ENCODE measurements around the gene RMC1.

Gene RMC1

GRCh38 chr18:23567671-23568070 is 64.4 kb downstream of the RMC1 start:
- no peak for DNase-seq
- Histone ChIP-seq H3K36me3 (no peaks in the 10 kb centered on the region), H3K4me3 (ENCODE audit: low read depth, low read length) (no peak overlapping the region), H3K9me3 (no peaks in the 10 kb centered on the region), H3K4me1 (no peaks in the 10 kb centered on the region), H3K27me3 (no peaks in the 10 kb centered on the region)
- TF ChIP-seq CTCF (IDR thresholded peaks at IDR 0.05; ENCODE audit: low read depth, low read length), result no peak

- H3K4me1 ChIP-seq, result no peaks in the 10 kb centered on the region
- H3K4me3 ChIP-seq (ENCODE audit: low read depth, low read length), result no peak overlapping the region
- H3K36me3 ChIP-seq, result no peaks in the 10 kb centered on the region
- no peaks in the 10 kb centered on the region for H3K9me3 ChIP-seq
- no peaks in the 10 kb centered on the region for H3K27me3 ChIP-seq
- no peak for DNase-seq
- no peak for TF ChIP-seq CTCF (IDR thresholded peaks at IDR 0.05; ENCODE audit: low read depth, low read length)
Observed at GRCh38 chr18:23568281-23569138, 65.2 kb downstream of the RMC1 start.

GRCh38 chr18:23569299-23570063 is 66.2 kb downstream of the RMC1 start:
- no peak for DNase-seq
- H3K27me3 ChIP-seq, result no peaks in the 10 kb centered on the region
- H3K4me1 ChIP-seq, result no peaks in the 10 kb centered on the region
- no peaks in the 10 kb centered on the region for H3K36me3 ChIP-seq
- TF ChIP-seq CTCF (IDR thresholded peaks at IDR 0.05; ENCODE audit: low read depth, low read length), result no peak
- no peaks in the 10 kb centered on the region for H3K9me3 ChIP-seq
- H3K4me3 ChIP-seq (ENCODE audit: low read depth, low read length), result no peak overlapping the region

- no peak for DNase-seq
- TF ChIP-seq CTCF (IDR thresholded peaks at IDR 0.05; ENCODE audit: low read depth, low read length), result no peak
- H3K9me3 ChIP-seq, result no peaks in the 10 kb centered on the region
- H3K4me3 ChIP-seq (ENCODE audit: low read depth, low read length), result no peak overlapping the region
- H3K4me1 ChIP-seq, result peaks cover 3% of the 10 kb centered on the region
- H3K36me3 ChIP-seq, result no peaks in the 10 kb centered on the region
- H3K27me3 ChIP-seq, result no peaks in the 10 kb centered on the region
Observed at GRCh38 chr18:23570912-23571504, 67.7 kb downstream of the RMC1 start.

GRCh38 chr18:23572012-23572411 is 68.7 kb downstream of the RMC1 start:
- H3K9me3 ChIP-seq, result no peaks in the 10 kb centered on the region
- H3K4me1 ChIP-seq, result peaks cover 3% of the 10 kb centered on the region
- no peak for TF ChIP-seq CTCF (IDR thresholded peaks at IDR 0.05; ENCODE audit: low read depth, low read length)
- H3K27me3 ChIP-seq, result no peaks in the 10 kb centered on the region
- no peak for DNase-seq
- no peaks in the 10 kb centered on the region for H3K36me3 ChIP-seq
- no peak overlapping the region for H3K4me3 ChIP-seq (ENCODE audit: low read depth, low read length)

All from BE2C (cell line).